ENCODE data around the gene EML2. TPM values are rescaled to one million over a fixed set of nuclear protein-coding genes. Genes with fewer than 3 reads are reported as not detected.

Gene EML2
- total and polyA plus RNA-seq, 2 of the 4 experiments (the other 2 are of a cell fraction), result 11.8 to 25.3 TPM

DNA sequence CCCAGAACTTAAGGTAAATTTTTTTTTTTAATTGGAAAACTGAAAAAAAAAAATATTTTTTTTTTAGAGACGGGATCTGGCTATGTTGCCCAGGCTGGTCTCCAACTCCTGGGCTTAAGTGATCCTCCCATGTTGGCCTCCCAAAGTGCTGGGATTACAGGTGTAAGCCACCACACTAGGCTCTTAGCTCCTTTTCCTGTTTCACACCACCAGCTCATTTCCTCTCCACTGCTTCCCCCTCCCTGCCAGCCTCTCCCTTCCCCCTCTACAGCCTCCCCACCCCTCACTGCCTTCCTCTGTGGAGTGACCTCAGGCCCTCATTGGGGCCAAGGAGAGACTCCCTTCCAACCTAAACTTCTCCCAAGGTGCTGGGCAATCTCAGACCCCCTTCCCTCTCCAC, 24.6 kb upstream of the EML2 start:
- in situ Hi-C loops (cut with MboI; ENCODE audit: low sequenced_read_pairs), result no loop called here
- no peak overlapping the region for H2AK5ac ChIP-seq (ENCODE audit: low read depth, low read length)
- H2BK20ac ChIP-seq (ENCODE audit: low read depth, low read length), result no peak overlapping the region
- no TSS peak for BruUV-seq (replicated peaks)
- ChIA-PET CTCF (interaction anchor here (0.6 kb wide), 1 partner anchor 224 kb away, joined by 3 read pairs; no protein-coding TSS in a partner anchor), POLR2A (ENCODE audit: unreplicated experiment) (no interaction called here)
- no peak overlapping the region for H4K5ac ChIP-seq (ENCODE audit: low read depth, low read length)
- no peaks in the 10 kb centered on the region for H4K20me1 ChIP-seq (ENCODE audit: insufficient read depth, low read length)
- no peak overlapping the region for H2AK9ac ChIP-seq (replicated peaks; ENCODE audit: low read depth, low read length, poor library complexity)
- no peak overlapping the region for H3K14ac ChIP-seq (replicated peaks; ENCODE audit: low read depth, low read length)
- no peak overlapping the region for H3K18ac ChIP-seq (ENCODE audit: low read depth, low read length)
- intact Hi-C loops (cut with micrococcal nuclease), result no loop called here
- TF ChIP-seq MAZ (IDR thresholded peaks at IDR 0.05; ENCODE audit: borderline replicate concordance, low read depth, low read length) (no peak), RFX5 (IDR thresholded peaks at IDR 0.05; ENCODE audit: low read depth, low read length) (no peak), CHD1 (IDR thresholded peaks at IDR 0.05; ENCODE audit: low read depth, low read length) (no peak), FOS (IDR thresholded peaks at IDR 0.05; ENCODE audit: low read depth, low read length) (no peak), CEBPB (IDR thresholded peaks at IDR 0.05; ENCODE audit: low read depth, low read length) (no peak), MXI1 (IDR thresholded peaks at IDR 0.05; ENCODE audit: borderline replicate concordance, low read depth, low read length) (no peak), NFE2L2 (IDR thresholded peaks at IDR 0.05; ENCODE audit: low read depth, low read length) (no peak), RCOR1 (IDR thresholded peaks at IDR 0.05; ENCODE audit: insufficient replicate concordance, low read length) (no peak), BHLHE40 (IDR thresholded peaks at IDR 0.05; ENCODE audit: low read depth, low read length) (no peak), MAFK (IDR thresholded peaks at IDR 0.05; ENCODE audit: low read depth, low read length) (no peak)
- TF ChIP-seq, protein P1, sequence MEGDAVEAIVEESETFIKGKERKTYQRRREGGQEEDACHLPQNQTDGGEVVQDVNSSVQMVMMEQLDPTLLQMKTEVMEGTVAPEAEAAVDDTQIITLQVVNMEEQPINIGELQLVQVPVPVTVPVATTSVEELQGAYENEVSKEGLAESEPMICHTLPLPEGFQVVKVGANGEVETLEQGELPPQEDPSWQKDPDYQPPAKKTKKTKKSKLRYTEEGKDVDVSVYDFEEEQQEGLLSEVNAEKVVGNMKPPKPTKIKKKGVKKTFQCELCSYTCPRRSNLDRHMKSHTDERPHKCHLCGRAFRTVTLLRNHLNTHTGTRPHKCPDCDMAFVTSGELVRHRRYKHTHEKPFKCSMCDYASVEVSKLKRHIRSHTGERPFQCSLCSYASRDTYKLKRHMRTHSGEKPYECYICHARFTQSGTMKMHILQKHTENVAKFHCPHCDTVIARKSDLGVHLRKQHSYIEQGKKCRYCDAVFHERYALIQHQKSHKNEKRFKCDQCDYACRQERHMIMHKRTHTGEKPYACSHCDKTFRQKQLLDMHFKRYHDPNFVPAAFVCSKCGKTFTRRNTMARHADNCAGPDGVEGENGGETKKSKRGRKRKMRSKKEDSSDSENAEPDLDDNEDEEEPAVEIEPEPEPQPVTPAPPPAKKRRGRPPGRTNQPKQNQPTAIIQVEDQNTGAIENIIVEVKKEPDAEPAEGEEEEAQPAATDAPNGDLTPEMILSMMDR (conservative IDR thresholded peaks at IDR 0.05; ENCODE audit: low read depth, low read length), result no peak
- TF ChIP-seq, protein P2, sequence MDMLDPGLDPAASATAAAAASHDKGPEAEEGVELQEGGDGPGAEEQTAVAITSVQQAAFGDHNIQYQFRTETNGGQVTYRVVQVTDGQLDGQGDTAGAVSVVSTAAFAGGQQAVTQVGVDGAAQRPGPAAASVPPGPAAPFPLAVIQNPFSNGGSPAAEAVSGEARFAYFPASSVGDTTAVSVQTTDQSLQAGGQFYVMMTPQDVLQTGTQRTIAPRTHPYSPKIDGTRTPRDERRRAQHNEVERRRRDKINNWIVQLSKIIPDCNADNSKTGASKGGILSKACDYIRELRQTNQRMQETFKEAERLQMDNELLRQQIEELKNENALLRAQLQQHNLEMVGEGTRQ (IDR thresholded peaks at IDR 0.05; ENCODE audit: low read depth, low read length), result no peak
- TF ChIP-seq, protein P3, sequence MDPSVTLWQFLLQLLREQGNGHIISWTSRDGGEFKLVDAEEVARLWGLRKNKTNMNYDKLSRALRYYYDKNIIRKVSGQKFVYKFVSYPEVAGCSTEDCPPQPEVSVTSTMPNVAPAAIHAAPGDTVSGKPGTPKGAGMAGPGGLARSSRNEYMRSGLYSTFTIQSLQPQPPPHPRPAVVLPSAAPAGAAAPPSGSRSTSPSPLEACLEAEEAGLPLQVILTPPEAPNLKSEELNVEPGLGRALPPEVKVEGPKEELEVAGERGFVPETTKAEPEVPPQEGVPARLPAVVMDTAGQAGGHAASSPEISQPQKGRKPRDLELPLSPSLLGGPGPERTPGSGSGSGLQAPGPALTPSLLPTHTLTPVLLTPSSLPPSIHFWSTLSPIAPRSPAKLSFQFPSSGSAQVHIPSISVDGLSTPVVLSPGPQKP (IDR thresholded peaks at IDR 0.05; ENCODE audit: borderline replicate concordance, low read depth, low read length), result no peak
- peaks cover 8% of the 10 kb centered on the region for H3K9me1 ChIP-seq (ENCODE audit: insufficient read depth, low read length)
- H3K4ac ChIP-seq (ENCODE audit: low read depth, low read length), result no peak overlapping the region
- no peaks in the 10 kb centered on the region for H3K9me3 ChIP-seq (ENCODE audit: control insufficient read depth, insufficient read depth, low read length)
- no peak overlapping the region for H3K9ac ChIP-seq (ENCODE audit: low read depth, low read length)
- no peak overlapping the region for H3K4me2 ChIP-seq (ENCODE audit: low read depth, low read length)
- no peak overlapping the region for H3K4me3 ChIP-seq (ENCODE audit: insufficient read depth, low read depth, low read length)
- H4K8ac ChIP-seq (ENCODE audit: low read depth in 2 of 2, low read length in 2 of 2), result no peak overlapping the region
- H3K79me1 ChIP-seq (ENCODE audit: low read depth in 1 of 2, low read length in 2 of 2), result no peaks in the 10 kb centered on the region
- H3K36me3 ChIP-seq (ENCODE audit: control insufficient read depth, insufficient read depth, low read length), result no peaks in the 10 kb centered on the region
- H4K91ac ChIP-seq (ENCODE audit: insufficient read depth, low read depth, low read length), result no peak overlapping the region
- no peak overlapping the region for H3K56ac ChIP-seq (ENCODE audit: extremely low read depth, insufficient read depth, low read length)
- no peak overlapping the region for H2AFZ ChIP-seq (replicated peaks; ENCODE audit: low read length, poor library complexity)
- no peak overlapping the region for H3K23ac ChIP-seq (ENCODE audit: low read depth, low read length)
- dilution Hi-C loops (cut with HindIII; ENCODE audit: low sequenced_read_pairs, unreplicated experiment), result no loop called here
- ATAC-seq (ENCODE audit: low read depth) (no peak), DNase-seq (no peak)
- no peak overlapping the region for H2BK120ac ChIP-seq (ENCODE audit: low read depth, low read length)
- no peak overlapping the region for H2BK15ac ChIP-seq (ENCODE audit: low read depth, low read length)
- H3K27ac ChIP-seq (ENCODE audit: insufficient read depth, low read length), result no peak overlapping the region
- no peak overlapping the region for H2BK5ac ChIP-seq (ENCODE audit: low read depth, low read length, poor library complexity, severe bottlenecking)
- peaks cover 31% of the 10 kb centered on the region for H3K27me3 ChIP-seq (ENCODE audit: control insufficient read depth, insufficient read depth, low read length)
- peaks cover 2% of the 10 kb centered on the region for H3K4me1 ChIP-seq (ENCODE audit: control insufficient read depth, insufficient read depth, low read length)
- WGBS, 2 experiments (ENCODE audit: extremely low coverage in 2 of 2, insufficient read length in 1 of 2), result 40% methylated on average over 1 of the region's 1 CpG; no CpG with 5 or more reads in 1 of the 2 experiments
